WTC11 (cell line): ENCODE results near the gene SLC36A2.

Source experiments
- CTCF ChIP-seq: fragments of 200-600 bp; IDR thresholded peaks from 2 replicates; pipeline ENCODE4 v1.8.0; 2022; ENCODE audit warnings: antibody characterized with exemption
- E2F5 ChIP-seq: sonication (generic); formaldehyde crosslinking; IDR thresholded peaks from 2 replicates; pipeline ENCODE4 v1.8.1; 2022; ENCODE audit warnings: mild to moderate bottlenecking, moderate library complexity, missing genetic modification reagents
- GTF2I ChIP-seq: fragments of 250-450 bp; sonication (Bioruptor Pico); conservative IDR thresholded peaks from 2 replicates; pipeline ENCODE4 v1.4.0; 2021; ENCODE audit warnings: mild to moderate bottlenecking
- IRF1 ChIP-seq: sonication (generic); formaldehyde crosslinking; IDR thresholded peaks from 2 replicates; pipeline ENCODE4 v1.8.0; 2023; ENCODE audit warnings: missing genetic modification reagents
- MAX ChIP-seq: sonication (generic); formaldehyde crosslinking; IDR thresholded peaks from 2 replicates; pipeline ENCODE4 v1.8.0; 2022; ENCODE audit warnings: mild to moderate bottlenecking, missing genetic modification reagents
- NFATC4 ChIP-seq: fragments of 250-450 bp; sonication (Bioruptor Pico); IDR thresholded peaks from 2 replicates; pipeline ENCODE4 v1.9.0; 2021; ENCODE audit warnings: mild to moderate bottlenecking
- NFE2L1 ChIP-seq: sonication (generic); formaldehyde crosslinking; IDR thresholded peaks from 2 replicates; pipeline ENCODE4 v1.8.1; 2023; ENCODE audit warnings: missing genetic modification reagents
- NR1H2 ChIP-seq: sonication (generic); formaldehyde crosslinking; IDR thresholded peaks from 2 replicates; pipeline ENCODE4 v1.9.0; 2021; ENCODE audit warnings: mild to moderate bottlenecking, moderate library complexity, missing genetic modification reagents
- RELA ChIP-seq: sonication (generic); formaldehyde crosslinking; IDR thresholded peaks from 2 replicates; pipeline ENCODE4 v1.8.1; 2022; ENCODE audit warnings: missing genetic modification reagents, mild to moderate bottlenecking, borderline replicate concordance
- TEAD1 ChIP-seq: sonication (generic); formaldehyde crosslinking; IDR thresholded peaks from 2 replicates; pipeline ENCODE4 v1.8.0; 2022; ENCODE audit warnings: mild to moderate bottlenecking, missing genetic modification reagents
- USF2 ChIP-seq: sonication (generic); formaldehyde crosslinking; IDR thresholded peaks from 2 replicates; pipeline ENCODE4 v1.8.1; 2023; ENCODE audit warnings: mild to moderate bottlenecking, missing genetic modification reagents, moderate library complexity

- no peak for TF ChIP-seq RELA (CRISPR knock-in tag)
- TF ChIP-seq MAX: no peak
- no peak for TF ChIP-seq CTCF
- TF ChIP-seq USF2 (CRISPR knock-in tag): no peak
- no peak for TF ChIP-seq NFATC4 (CRISPR knock-in tag)
- no peak for TF ChIP-seq E2F5 (CRISPR knock-in tag)
- TF ChIP-seq NFE2L1 (CRISPR knock-in tag): no peak
- no peak for TF ChIP-seq GTF2I
- no peak for TF ChIP-seq IRF1
- no peak for TF ChIP-seq NR1H2 (CRISPR knock-in tag)
- TF ChIP-seq TEAD1: no peak
These were observed 72.7 kb downstream of the SLC36A2 start for GRCh38 chr5:151274666-151275065.
